DMS79 treated with DMSO at 0.1 percent for 48 hours (cell line): Measurements from ENCODE around the gene ZNF862.

ENCODE experiments used
- DNase-seq: peaks from one replicate; lab custom pipeline; 2025; lab: John Stamatoyannopoulos, UW

The ZNF862 gene

GRCh38 chr7:149811221-149811620, 27.0 kb upstream of the ZNF862 start:
- DNase-seq, result no peak

- no peak for DNase-seq
Observed at GRCh38 chr7:149811831-149812490, 26.2 kb upstream of the ZNF862 start.

GRCh38 chr7:149813254-149814035, 24.7 kb upstream of the ZNF862 start:
- no peak for DNase-seq

- DNase-seq, result no peak
Observed at GRCh38 chr7:149814494-149814893, 23.7 kb upstream of the ZNF862 start.

DNA sequence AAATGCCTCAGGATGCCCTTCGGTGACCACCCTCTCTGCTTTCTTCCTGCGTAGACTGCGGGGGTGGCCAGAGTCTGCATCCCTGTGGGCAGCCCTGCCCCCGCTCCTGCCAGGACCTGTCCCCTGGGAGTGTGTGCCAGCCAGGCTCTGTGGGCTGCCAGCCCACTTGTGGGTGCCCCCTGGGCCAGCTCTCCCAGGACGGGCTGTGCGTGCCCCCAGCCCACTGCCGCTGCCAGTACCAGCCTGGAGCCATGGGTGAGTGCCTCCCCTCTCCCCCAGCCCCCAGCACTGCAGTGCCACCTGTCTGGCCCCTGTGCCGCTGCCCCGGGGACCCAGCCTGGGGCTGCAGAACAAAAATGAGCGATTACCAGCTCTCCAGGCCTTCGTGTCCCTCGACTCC, 23.1 kb upstream of the ZNF862 start:
- DNase-seq, result no peak

DNA sequence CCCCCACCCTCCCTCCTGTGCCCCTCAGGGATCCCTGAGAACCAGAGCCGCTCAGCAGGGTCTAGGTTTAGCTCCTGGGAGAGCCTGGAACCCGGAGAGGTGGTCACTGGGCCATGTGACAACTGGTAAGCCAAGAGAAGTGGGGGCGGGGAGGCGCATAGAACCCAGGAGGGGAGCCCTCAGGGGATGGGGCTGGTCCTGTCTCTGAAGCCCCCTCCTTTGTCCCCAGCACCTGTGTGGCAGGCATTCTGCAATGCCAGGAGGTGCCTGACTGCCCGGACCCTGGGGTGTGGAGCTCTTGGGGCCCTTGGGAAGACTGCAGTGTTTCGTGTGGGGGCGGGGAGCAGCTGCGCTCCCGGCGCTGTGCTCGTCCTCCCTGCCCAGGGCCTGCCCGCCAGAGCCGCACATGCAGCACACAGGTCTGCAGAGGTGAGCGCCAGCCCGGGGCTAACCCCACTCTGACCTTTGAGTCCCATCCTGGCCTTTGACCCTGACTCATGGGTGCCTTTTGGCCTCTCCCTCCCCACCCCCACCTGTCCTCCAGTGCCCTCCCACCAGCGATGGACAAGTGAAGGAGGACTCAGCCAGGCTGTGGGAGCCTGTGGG, 22.4 kb upstream of the ZNF862 start:
- DNase-seq, result no peak

- DNase-seq, result no peak
Observed at GRCh38 chr7:149816267-149816751, 21.9 kb upstream of the ZNF862 start.

GRCh38 chr7:149816794-149817193, 21.4 kb upstream of the ZNF862 start:
- DNase-seq, result no peak

GRCh38 chr7:149817301-149817771, 20.8 kb upstream of the ZNF862 start:
- no peak for DNase-seq

- DNase-seq, result no peak
Observed at GRCh38 chr7:149817836-149818535, 20.2 kb upstream of the ZNF862 start.

DNA sequence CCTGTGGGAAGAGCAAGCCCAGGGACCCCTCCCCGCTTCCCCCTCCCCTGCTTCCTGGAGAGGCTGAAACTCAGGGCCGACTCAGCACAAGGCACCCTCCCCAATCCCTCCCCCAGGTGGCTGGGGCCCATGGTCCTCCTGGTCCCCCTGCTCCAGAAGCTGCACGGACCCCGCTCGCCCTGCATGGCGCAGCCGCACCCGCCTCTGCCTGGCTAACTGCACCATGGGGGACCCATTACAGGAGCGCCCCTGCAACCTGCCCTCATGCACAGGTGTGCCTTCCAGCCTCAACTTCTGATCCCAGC, 19.7 kb upstream of the ZNF862 start:
- no peak for DNase-seq

DNA sequence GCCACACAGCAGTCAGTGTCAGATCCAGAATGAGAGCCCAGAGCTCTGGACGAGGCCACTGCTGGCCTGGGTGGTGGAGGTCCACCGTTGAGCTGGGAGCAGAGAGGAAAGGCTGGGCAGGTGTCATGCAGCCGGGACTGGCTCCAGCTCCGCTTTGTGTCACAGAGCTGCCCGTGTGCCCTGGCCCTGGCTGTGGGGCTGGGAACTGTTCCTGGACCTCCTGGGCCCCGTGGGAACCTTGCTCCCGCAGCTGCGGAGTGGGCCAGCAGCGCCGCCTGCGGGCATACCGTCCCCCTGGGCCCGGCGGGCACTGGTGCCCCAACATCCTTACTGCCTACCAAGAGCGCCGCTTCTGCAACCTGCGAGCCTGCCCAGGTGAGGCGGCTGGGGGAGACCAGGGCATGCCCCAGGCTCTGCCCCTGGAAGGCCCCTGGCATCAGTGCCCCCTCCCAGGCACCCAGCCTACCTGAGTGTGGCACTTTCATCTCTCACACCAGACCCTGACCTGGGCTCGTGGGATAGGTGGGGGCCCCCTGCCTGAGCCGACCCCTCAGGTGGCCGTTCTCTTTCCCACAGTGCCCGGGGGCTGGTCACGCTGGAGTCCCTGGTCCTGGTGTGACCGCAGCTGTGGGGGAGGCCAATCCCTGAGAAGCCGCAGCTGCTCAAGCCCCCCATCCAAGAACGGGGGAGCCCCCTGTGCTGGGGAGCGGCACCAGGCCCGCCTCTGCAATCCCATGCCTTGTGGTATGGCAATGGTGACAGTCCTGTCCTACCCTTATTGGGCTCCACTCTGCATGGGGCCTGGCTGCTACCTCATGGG, 18.8 kb upstream of the ZNF862 start:
- no peak for DNase-seq

- DNase-seq, result no peak
Observed at GRCh38 chr7:149819961-149820340, 18.2 kb upstream of the ZNF862 start.

DNA sequence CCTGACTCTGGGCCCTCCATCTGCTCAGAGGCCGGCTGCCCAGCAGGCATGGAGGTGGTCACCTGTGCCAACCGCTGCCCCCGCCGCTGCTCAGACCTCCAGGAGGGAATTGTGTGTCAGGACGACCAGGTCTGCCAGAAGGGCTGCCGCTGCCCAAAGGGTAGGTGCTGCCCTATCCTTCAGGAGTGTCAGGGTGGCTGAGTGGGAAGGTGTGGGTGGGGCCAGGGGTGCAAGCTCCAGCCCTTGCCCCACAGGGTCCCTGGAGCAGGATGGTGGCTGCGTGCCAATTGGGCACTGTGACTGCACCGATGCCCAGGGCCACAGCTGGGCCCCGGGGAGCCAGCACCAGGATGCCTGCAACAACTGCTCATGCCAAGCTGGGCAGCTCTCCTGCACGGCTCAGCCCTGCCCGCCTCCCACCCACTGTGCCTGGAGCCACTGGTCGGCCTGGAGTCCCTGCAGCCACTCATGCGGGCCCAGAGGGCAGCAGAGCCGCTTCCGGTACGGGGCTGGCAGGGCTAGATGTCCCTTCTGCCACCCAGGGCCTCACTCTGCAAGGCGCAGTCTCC, 17.5 kb upstream of the ZNF862 start:
- no peak for DNase-seq

- DNase-seq, result no peak
Observed at GRCh38 chr7:149821191-149822148, 16.7 kb upstream of the ZNF862 start.

- DNase-seq, result no peak
Observed at GRCh38 chr7:149822353-149822943, 15.7 kb upstream of the ZNF862 start.

DNA sequence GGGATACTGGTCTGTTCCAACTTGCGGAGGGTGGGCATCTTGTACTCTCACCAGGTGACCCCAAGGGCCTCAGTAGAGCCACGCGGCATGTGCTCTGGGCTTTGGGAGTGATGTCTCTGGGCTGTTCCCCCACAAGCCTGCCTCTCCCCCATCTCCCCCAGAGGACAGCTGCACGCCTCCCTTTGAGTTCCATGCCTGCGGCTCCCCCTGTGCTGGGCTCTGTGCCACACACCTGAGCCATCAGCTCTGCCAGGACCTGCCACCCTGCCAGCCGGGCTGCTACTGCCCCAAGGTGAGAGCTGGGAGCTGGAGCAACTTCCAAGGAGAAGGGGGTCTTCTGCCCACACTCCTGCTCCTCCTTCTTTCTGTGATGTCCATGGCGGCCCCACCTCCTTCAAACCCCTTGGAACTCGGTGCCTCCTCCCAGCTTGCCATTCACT, 15.0 kb upstream of the ZNF862 start:
- DNase-seq, result no peak

DNA sequence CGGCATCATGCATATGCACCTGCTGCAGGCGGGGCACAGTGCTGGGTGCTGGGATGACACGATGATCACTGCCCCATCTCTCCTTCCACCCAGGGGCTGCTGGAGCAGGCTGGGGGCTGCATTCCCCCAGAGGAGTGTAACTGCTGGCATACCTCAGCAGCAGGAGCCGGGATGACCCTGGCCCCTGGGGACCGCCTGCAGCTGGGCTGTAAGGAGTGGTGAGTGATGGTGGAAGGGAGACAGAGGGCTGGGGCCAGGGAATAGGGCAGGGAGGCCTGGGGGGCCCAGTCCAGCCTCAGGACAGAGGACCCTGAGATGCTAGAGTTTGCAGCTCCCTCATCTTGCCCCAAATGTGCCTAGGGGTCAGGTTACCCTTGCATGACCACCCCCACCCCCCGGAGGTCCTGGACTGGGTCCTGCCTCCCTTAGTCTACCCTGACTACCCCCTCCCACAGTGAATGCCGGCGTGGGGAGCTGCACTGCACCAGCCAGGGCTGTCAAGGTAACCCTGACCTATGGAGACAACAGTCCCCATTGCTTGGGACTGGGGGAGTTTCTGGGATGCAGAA, 14.5 kb upstream of the ZNF862 start:
- no peak for DNase-seq

DNA sequence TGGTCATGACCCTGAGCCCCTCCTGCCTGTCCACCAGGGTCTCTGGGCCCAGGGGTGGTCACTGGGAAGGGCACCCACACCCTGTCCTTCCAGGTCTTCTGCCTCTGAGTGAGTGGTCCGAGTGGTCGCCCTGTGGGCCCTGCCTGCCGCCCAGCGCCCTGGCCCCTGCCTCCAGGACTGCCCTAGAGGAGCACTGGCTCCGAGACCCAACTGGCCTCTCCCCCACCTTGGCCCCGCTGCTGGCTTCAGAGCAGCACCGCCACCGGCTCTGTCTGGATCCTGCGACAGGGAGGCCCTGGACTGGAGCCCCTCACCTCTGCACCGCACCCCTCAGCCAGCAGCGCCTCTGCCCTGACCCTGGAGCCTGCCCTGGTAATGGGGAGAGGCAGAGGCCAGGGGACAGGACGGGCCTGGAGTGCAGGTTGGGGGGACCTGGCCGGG, 13.9 kb upstream of the ZNF862 start:
- DNase-seq, result no peak
